Hepatocyte (in vitro differentiated cells): ENCODE results near the gene TM6SF1. TPM values are rescaled to one million over a fixed set of nuclear protein-coding genes. Genes with fewer than 3 reads are reported as not detected.
"Not testable (repeated sequence)": the region's sequence is repeated elsewhere in the genome, so short reads cannot be mapped to it uniquely, and the experiment has no call there.

Experiments used
- DNase-seq: peaks from one replicate; pipeline ENCODE4 v3.0.0-alpha.2; 2016; ENCODE audit warnings: low spot score
- H2AFZ ChIP-seq: fragments of 200-600 bp; sonication (generic); 2 replicates; pipeline ENCODE4 v1.6.0; 2016; ENCODE audit warnings: antibody characterized with exemption, mild to moderate bottlenecking
- H3K27ac ChIP-seq: fragments of 200-600 bp; sonication (generic); 2 replicates; pipeline ENCODE4 v1.5.1; 2016; ENCODE audit warnings: mild to moderate bottlenecking
- H3K27me3 ChIP-seq: fragments of 200-600 bp; sonication (generic); 2 replicates; pipeline ENCODE4 v1.6.1; 2016
- H3K36me3 ChIP-seq: fragments of 200-600 bp; sonication (generic); replicated peaks from 2 replicates; pipeline ENCODE4 v1.5.1; 2016; ENCODE audit warnings: low read depth; ENCODE audit not compliant: insufficient read depth
- H3K4me1 ChIP-seq: fragments of 200-600 bp; sonication (generic); 2 replicates; pipeline ENCODE4 v1.5.1; 2016; ENCODE audit warnings: mild to moderate bottlenecking, moderate library complexity; ENCODE audit not compliant: insufficient read depth
- H3K4me2 ChIP-seq: fragments of 200-600 bp; sonication (generic); 2 replicates; pipeline ENCODE4 v1.6.0; 2016
- H3K4me3 ChIP-seq: fragments of 200-600 bp; sonication (generic); 2 replicates; pipeline ENCODE4 v1.5.1; 2016; ENCODE audit warnings: mild to moderate bottlenecking
- H3K79me2 ChIP-seq: fragments of 200-600 bp; sonication (generic); 2 replicates; pipeline ENCODE4 v1.6.0; 2017; ENCODE audit warnings: mild to moderate bottlenecking
- H3K9me2 ChIP-seq: fragments of 200-600 bp; sonication (generic); replicated peaks from 2 replicates; pipeline ENCODE4 v1.6.0; 2017; ENCODE audit warnings: mild to moderate bottlenecking; ENCODE audit not compliant: insufficient read depth
- H3K9me3 ChIP-seq: fragments of 200-600 bp; sonication (generic); 2 replicates; pipeline ENCODE4 v1.5.1; 2016; ENCODE audit warnings: low read depth, mild to moderate bottlenecking
- H4K20me1 ChIP-seq: fragments of 200-600 bp; sonication (generic); 2 replicates; pipeline ENCODE4 v1.6.0; 2016; ENCODE audit warnings: mild to moderate bottlenecking; ENCODE audit not compliant: insufficient read depth, poor library complexity, severe bottlenecking
- CTCF ChIP-seq: fragments of 200-600 bp; sonication (generic); IDR thresholded peaks from 2 replicates; pipeline ENCODE4 v1.5.1; 2016; ENCODE audit warnings: antibody characterized with exemption, mild to moderate bottlenecking; ENCODE audit not compliant: poor library complexity
- EZH2 ChIP-seq: fragments of 200-600 bp; sonication (generic); IDR thresholded peaks from 2 replicates; pipeline ENCODE4 v1.6.1; 2016; ENCODE audit warnings: antibody characterized with exemption, mild to moderate bottlenecking, borderline replicate concordance
- EZH2phosphoT487 ChIP-seq: fragments of 200-600 bp; sonication (generic); IDR thresholded peaks from one replicate; pipeline ENCODE4 v1.6.1; 2018; ENCODE audit warnings: antibody characterized with exemption, mild to moderate bottlenecking, low read depth, moderate library complexity; ENCODE audit not compliant: unreplicated experiment, severe bottlenecking
- WGBS: methylation state at CpG from one replicate; pipeline ENCODE4 v1.1.6; 2016; ENCODE audit warnings: low lambda C conversion rate; ENCODE audit errors: missing lambda C conversion rate; 5-methylcytosine and 5-hydroxymethylcytosine counted together
- polyA plus RNA-seq: library from polyadenylated mRNA; unstranded; fragments of >200 nt; fragmentation: Nextera tagmentation; extraction: Ambion mirVana; gene quantifications from 2 replicates; pipeline ENCODE4 v1.2.1, GENCODE V29; 2016
- total RNA-seq: library from RNA; depleted of rRNA; stranded (reverse); fragments of >200 nt; gene quantifications from 2 replicates; pipeline ENCODE4 v1.2.3, GENCODE V29; 2014

The TM6SF1 gene
- total and polyA plus RNA-seq, 2 experiments from 2014 or later: 0.20 to 0.35 TPM

GRCh38 chr15:83082730-83083386 is 24.6 kb upstream of the TM6SF1 start:
- Histone ChIP-seq H3K4me1 (no peaks in the 10 kb centered on the region), H3K27ac (no peak overlapping the region), H3K36me3 (no peaks in the 10 kb centered on the region)

GRCh38 chr15:83085461-83085860 is 22.0 kb upstream of the TM6SF1 start:
- H3K27ac ChIP-seq, H3K36me3 ChIP-seq, H3K4me2 ChIP-seq, H3K9me2 ChIP-seq, H3K79me2 ChIP-seq, H3K4me3 ChIP-seq, H3K4me1 ChIP-seq, H3K9me3 ChIP-seq, DNase-seq, H2AFZ ChIP-seq, H4K20me1 ChIP-seq: not testable (repeated sequence)
- peaks cover 17% of the 10 kb centered on the region for H3K27me3 ChIP-seq
- 91% methylated on average over 3 of the region's 3 CpGs for WGBS

More at GRCh38 chr15:83082730-83083386, 24.6 kb upstream of the TM6SF1 start:
- no peak overlapping the region for H3K4me3 ChIP-seq
- no peak overlapping the region for H2AFZ ChIP-seq
- DNase-seq: no peak
- H4K20me1 ChIP-seq: no peaks in the 10 kb centered on the region
- H3K9me2 ChIP-seq: no peaks in the 10 kb centered on the region
- H3K27me3 ChIP-seq: peaks cover 27% of the 10 kb centered on the region
- TF ChIP-seq CTCF: no peak
- TF ChIP-seq EZH2: no peak
- TF ChIP-seq EZH2phosphoT487: no peak
- H3K4me2 ChIP-seq: no peak overlapping the region
- no peaks in the 10 kb centered on the region for H3K9me3 ChIP-seq
- WGBS: 82% methylated on average over 5 of the region's 5 CpGs
- no peaks in the 10 kb centered on the region for H3K79me2 ChIP-seq

GRCh38 chr15:83085864-83086552 is 21.4 kb upstream of the TM6SF1 start:
- not testable (repeated sequence) for H3K79me2 ChIP-seq, H3K4me2 ChIP-seq, H3K27ac ChIP-seq, H3K9me3 ChIP-seq, H4K20me1 ChIP-seq, H3K4me3 ChIP-seq, H3K4me1 ChIP-seq, DNase-seq, H3K36me3 ChIP-seq, H3K9me2 ChIP-seq, H2AFZ ChIP-seq
- peaks cover 17% of the 10 kb centered on the region for H3K27me3 ChIP-seq
- WGBS: 87% methylated on average over 8 of the region's 8 CpGs

- no peak for DNase-seq
- Histone ChIP-seq H3K4me1 (no peaks in the 10 kb centered on the region), H3K9me2 (no peaks in the 10 kb centered on the region), H3K4me3 (no peak overlapping the region), H3K9me3 (no peaks in the 10 kb centered on the region), H4K20me1 (no peaks in the 10 kb centered on the region), H3K4me2 (no peak overlapping the region), H3K27me3 (peaks cover 14% of the 10 kb centered on the region), H3K27ac (no peak overlapping the region), H3K79me2 (no peaks in the 10 kb centered on the region), H3K36me3 (no peaks in the 10 kb centered on the region), H2AFZ (no peak overlapping the region)
- TF ChIP-seq EZH2phosphoT487: no peak
- 67% methylated on average over 2 of the region's 2 CpGs for WGBS
These were observed 19.9 kb upstream of the TM6SF1 start for GRCh38 chr15:83087576-83087975.

GRCh38 chr15:83088876-83089275 is 18.6 kb upstream of the TM6SF1 start:
- TF ChIP-seq EZH2phosphoT487 (no peak), CTCF (no peak)
- peaks cover 12% of the 10 kb centered on the region for H3K27me3 ChIP-seq
- WGBS: 88% methylated on average over 2 of the region's 2 CpGs

More at GRCh38 chr15:83088876-83089275, 18.6 kb upstream of the TM6SF1 start:
- no peak for DNase-seq
- Histone ChIP-seq H3K4me3 (no peak overlapping the region), H3K27ac (no peak overlapping the region), H3K4me2 (no peak overlapping the region), H3K9me2 (no peaks in the 10 kb centered on the region), H3K9me3 (no peaks in the 10 kb centered on the region), H3K79me2 (no peaks in the 10 kb centered on the region), H3K36me3 (no peaks in the 10 kb centered on the region), H4K20me1 (no peaks in the 10 kb centered on the region), H2AFZ (no peak overlapping the region), H3K4me1 (no peaks in the 10 kb centered on the region)
